Colonic mucosa (tissue), 4 donors: Measurements from ENCODE around the gene CTNND2. TPM values are rescaled to one million over a fixed set of nuclear protein-coding genes. Genes with fewer than 3 reads are reported as not detected.

Source experiments
- DNase-seq: peaks from one replicate; pipeline ENCODE4 v3.0.0-alpha.2; 2020
- H3K27ac ChIP-seq: fragments of 200-600 bp; one replicate; pipeline ENCODE4 v1.8.0; 2021
- H3K27me3 ChIP-seq: fragments of 200-600 bp; one replicate; pipeline ENCODE4 v1.8.0; 2021
- H3K36me3 ChIP-seq: fragments of 200-600 bp; one replicate; pipeline ENCODE4 v1.8.0; 2021
- H3K4me1 ChIP-seq: fragments of 200-600 bp; one replicate; pipeline ENCODE4 v1.8.0; 2021; ENCODE audit warnings: mild to moderate bottlenecking
- H3K4me3 ChIP-seq: fragments of 200-600 bp; one replicate; pipeline ENCODE4 v1.8.0; 2021
- H3K9ac ChIP-seq, 2 donors: one replicate each; pipeline ENCODE4 v1.7.0; 2013; ENCODE audit warnings: control low read depth in 2 of 2, low read depth in 2 of 2, low read length in 2 of 2
- H3K9me3 ChIP-seq: fragments of 200-600 bp; one replicate; pipeline ENCODE4 v1.8.0; 2021
- intact Hi-C: fragments of 100-400 bp; cut with DNase I; formaldehyde crosslinking; loops from one replicate; pipeline ENCODE4 v1.14.1; 2022
- total RNA-seq, 2 donors: library from RNA; stranded (reverse); fragmentation: NEBNext Ultra II Directional in 1 of 2; extraction: Animal tissue kit (Norgen Biotek cat#: 25700) in 1 of 2; gene quantifications; one replicate each; pipeline ENCODE4 v1.2.1, GENCODE V29; 2021
- TF ChIP-seq, protein P1 (sequence below): fragments of 200-600 bp; IDR thresholded peaks from one replicate; pipeline ENCODE4 v1.8.0; 2022; ENCODE audit warnings: antibody characterized with exemption, mild to moderate bottlenecking
- donor health status: healthy.
- donor health status: DM: no; HTN: no; CAD: no.
- donor health status: DM: no; HTN: no; CAD: no.

CTNND2 gene
- total RNA-seq, 2 donors from 2014 or later = 1.1 TPM

DNA sequence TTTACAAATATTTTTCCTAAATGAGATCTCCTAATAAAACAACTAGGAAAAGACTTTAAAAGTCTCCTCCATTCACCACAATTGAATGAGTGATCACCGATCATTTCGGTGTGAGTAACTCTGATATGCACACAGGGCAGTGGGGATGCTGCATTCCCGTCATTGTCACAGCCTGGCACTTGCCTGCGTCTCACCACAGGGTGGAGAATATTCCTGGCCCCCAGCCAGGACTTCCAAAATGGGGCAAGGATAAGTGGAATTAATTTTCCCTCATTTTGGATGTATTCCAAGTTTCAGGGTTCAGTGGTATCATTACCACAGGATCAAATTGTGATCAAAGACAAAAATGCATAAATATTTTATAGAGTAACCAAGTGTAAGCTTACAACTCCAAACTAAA, 107.1 kb downstream of the CTNND2 start:
- H3K4me1 ChIP-seq = no peaks in the 10 kb centered on the region
- DNase-seq = no peak
- no peaks in the 10 kb centered on the region for H3K36me3 ChIP-seq
- no peaks in the 10 kb centered on the region for H3K27me3 ChIP-seq
- H3K9ac ChIP-seq = no peak overlapping the region
- intact Hi-C loops = no loop called here
- H3K27ac ChIP-seq = no peak overlapping the region
- no peaks in the 10 kb centered on the region for H3K9me3 ChIP-seq
- H3K4me3 ChIP-seq = no peak overlapping the region
- TF ChIP-seq, protein P1, sequence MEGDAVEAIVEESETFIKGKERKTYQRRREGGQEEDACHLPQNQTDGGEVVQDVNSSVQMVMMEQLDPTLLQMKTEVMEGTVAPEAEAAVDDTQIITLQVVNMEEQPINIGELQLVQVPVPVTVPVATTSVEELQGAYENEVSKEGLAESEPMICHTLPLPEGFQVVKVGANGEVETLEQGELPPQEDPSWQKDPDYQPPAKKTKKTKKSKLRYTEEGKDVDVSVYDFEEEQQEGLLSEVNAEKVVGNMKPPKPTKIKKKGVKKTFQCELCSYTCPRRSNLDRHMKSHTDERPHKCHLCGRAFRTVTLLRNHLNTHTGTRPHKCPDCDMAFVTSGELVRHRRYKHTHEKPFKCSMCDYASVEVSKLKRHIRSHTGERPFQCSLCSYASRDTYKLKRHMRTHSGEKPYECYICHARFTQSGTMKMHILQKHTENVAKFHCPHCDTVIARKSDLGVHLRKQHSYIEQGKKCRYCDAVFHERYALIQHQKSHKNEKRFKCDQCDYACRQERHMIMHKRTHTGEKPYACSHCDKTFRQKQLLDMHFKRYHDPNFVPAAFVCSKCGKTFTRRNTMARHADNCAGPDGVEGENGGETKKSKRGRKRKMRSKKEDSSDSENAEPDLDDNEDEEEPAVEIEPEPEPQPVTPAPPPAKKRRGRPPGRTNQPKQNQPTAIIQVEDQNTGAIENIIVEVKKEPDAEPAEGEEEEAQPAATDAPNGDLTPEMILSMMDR = no peak

DNA sequence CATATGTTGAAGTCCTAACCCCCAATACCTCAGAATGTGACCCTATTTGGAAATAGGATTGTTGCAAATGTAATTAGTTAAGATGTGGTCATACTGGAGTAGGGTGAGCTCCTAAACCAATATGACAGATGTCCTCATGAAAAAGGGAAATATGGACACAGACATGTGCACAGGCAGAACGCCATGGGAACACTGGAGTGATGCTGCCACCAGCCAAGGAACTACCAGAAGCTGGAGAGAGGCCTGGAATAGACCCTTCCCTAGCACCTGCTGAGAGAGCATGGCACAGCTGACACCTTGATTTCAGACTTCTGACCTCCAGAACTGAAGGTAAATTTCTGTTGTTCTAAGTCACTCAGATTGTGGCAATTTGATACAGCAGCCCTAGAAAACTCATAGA, 110.8 kb downstream of the CTNND2 start:
- Histone ChIP-seq H3K9me3 (no peaks in the 10 kb centered on the region), H3K36me3 (no peaks in the 10 kb centered on the region), H3K27ac (no peak overlapping the region), H3K27me3 (no peaks in the 10 kb centered on the region), H3K4me3 (no peak overlapping the region), H3K4me1 (no peaks in the 10 kb centered on the region), H3K9ac (no peak overlapping the region)
- DNase-seq = no peak
- TF ChIP-seq, protein P1 = no peak
- intact Hi-C loops = no loop called here

DNA sequence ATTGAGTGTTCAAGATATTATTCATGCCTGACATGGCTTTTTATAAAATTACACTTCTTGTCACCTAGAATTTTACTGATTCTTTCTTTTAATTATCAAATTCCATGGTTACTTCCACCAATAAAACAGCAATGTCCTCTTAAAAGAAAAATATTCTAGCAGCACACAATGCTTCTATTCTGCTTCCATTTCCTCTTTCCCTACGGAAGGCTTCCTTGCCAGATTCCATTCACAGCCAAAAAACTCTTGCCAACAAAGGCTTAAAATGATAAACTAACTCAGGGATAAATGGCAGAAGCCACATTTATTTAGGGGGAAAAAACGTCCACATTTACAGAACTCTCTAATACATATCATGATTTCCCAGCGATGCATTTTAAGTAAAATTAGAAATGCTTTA, 111.6 kb downstream of the CTNND2 start:
- TF ChIP-seq, protein P1 = no peak
- intact Hi-C loops = no loop called here
- Histone ChIP-seq H3K4me3 (no peak overlapping the region), H3K9ac (no peak overlapping the region), H3K36me3 (no peaks in the 10 kb centered on the region), H3K4me1 (no peaks in the 10 kb centered on the region), H3K27me3 (no peaks in the 10 kb centered on the region), H3K9me3 (no peaks in the 10 kb centered on the region), H3K27ac (no peak overlapping the region)
- no peak for DNase-seq

DNA sequence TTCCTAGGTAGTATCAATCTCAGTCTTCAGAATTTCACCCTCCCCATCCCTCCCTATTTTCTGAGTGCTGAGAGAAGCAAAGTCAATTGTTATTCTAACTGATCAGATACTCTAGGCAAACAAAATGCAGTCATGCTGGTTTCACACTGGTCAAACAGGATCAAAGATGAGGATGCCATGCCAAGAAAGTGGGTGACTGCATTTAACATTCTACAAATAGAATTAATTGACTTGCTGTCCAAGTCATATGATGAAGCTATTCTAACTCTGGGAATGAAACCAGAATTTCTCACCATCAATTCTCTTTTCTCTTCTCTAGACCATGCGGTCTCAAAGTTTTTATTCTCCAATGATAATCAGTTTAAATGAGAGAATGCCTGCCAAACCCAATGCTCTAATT, 112.5 kb downstream of the CTNND2 start:
- TF ChIP-seq, protein P1 = no peak
- Histone ChIP-seq H3K4me3 (no peak overlapping the region), H3K9ac (no peak overlapping the region), H3K4me1 (no peaks in the 10 kb centered on the region), H3K27ac (no peak overlapping the region), H3K36me3 (no peaks in the 10 kb centered on the region), H3K9me3 (no peaks in the 10 kb centered on the region), H3K27me3 (no peaks in the 10 kb centered on the region)
- intact Hi-C loops = no loop called here
- DNase-seq = no peak

- TF ChIP-seq, protein P1 = no peak
- no peak overlapping the region for H3K27ac ChIP-seq
- no peak for DNase-seq
- no peak overlapping the region for H3K9ac ChIP-seq
- intact Hi-C loops = no loop called here
- H3K36me3 ChIP-seq = no peaks in the 10 kb centered on the region
- no peaks in the 10 kb centered on the region for H3K27me3 ChIP-seq
- H3K9me3 ChIP-seq = no peaks in the 10 kb centered on the region
- no peak overlapping the region for H3K4me3 ChIP-seq
- no peaks in the 10 kb centered on the region for H3K4me1 ChIP-seq
These were observed 114.0 kb downstream of the CTNND2 start for GRCh38 chr5:11790201-11790600.
